Measurements from ENCODE around the gene CDCA3.

CDCA3 gene

GRCh38 chr12:6820166-6820565, 30.9 kb downstream of the CDCA3 start:
- TF ChIP-seq POLR2AphosphoS5 (IDR thresholded peaks at IDR 0.05; ENCODE audit: low read depth, low read length) (no peak), POLR2A (IDR thresholded peaks at IDR 0.05; ENCODE audit: low read depth, low read length) (no peak), TAF1 (IDR thresholded peaks at IDR 0.05; ENCODE audit: borderline replicate concordance, low read depth, low read length) (no peak)
- DNase-seq (ENCODE audit: insufficient read length) (no peak), FAIRE-seq (no peak)

GRCh38 chr12:6819106-6820030, 31.7 kb downstream of the CDCA3 start:
- no peak for DNase-seq (ENCODE audit: insufficient read length)
- no peak for FAIRE-seq
- TF ChIP-seq POLR2AphosphoS5 (IDR thresholded peaks at IDR 0.05; ENCODE audit: low read depth, low read length) (no peak), POLR2A (IDR thresholded peaks at IDR 0.05; ENCODE audit: low read depth, low read length) (no peak), TAF1 (IDR thresholded peaks at IDR 0.05; ENCODE audit: borderline replicate concordance, low read depth, low read length) (no peak)

GRCh38 chr12:6818645-6819044, 32.4 kb downstream of the CDCA3 start:
- no peak for DNase-seq (ENCODE audit: insufficient read length)
- FAIRE-seq = no peak
- TF ChIP-seq POLR2AphosphoS5 (IDR thresholded peaks at IDR 0.05; ENCODE audit: low read depth, low read length) = no peak
- no peak for TF ChIP-seq TAF1 (IDR thresholded peaks at IDR 0.05; ENCODE audit: borderline replicate concordance, low read depth, low read length)
- no peak for TF ChIP-seq POLR2A (IDR thresholded peaks at IDR 0.05; ENCODE audit: low read depth, low read length)

DNA sequence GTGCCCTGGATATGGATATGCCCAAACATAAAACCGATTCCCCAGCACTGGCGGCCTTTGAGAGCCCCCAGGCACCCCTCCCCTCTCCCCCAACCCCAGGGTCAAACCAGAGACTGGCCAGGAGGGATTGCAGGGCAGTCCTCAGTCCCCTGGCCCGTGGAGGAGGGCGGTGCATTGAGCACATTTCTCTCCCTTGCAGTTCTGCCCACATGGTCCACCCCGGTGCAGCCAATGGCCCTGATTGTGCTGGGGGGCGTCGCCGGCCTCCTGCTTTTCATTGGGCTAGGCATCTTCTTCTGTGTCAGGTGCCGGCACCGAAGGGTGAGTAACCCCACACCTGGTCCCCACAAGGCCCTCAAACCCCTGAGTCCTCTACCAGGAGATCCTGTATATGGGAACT, 32.9 kb downstream of the CDCA3 start:
- DNase-seq (ENCODE audit: insufficient read length) (no peak), FAIRE-seq (no peak)
- TF ChIP-seq TAF1 (IDR thresholded peaks at IDR 0.05; ENCODE audit: borderline replicate concordance, low read depth, low read length) (no peak), POLR2A (IDR thresholded peaks at IDR 0.05; ENCODE audit: low read depth, low read length) (no peak), POLR2AphosphoS5 (IDR thresholded peaks at IDR 0.05; ENCODE audit: low read depth, low read length) (no peak)

- no peak for DNase-seq (ENCODE audit: insufficient read length)
- FAIRE-seq = no peak
- TF ChIP-seq TAF1 (IDR thresholded peaks at IDR 0.05; ENCODE audit: borderline replicate concordance, low read depth, low read length) (no peak), POLR2A (IDR thresholded peaks at IDR 0.05; ENCODE audit: low read depth, low read length) (no peak), POLR2AphosphoS5 (IDR thresholded peaks at IDR 0.05; ENCODE audit: low read depth, low read length) (no peak)
These were observed 33.4 kb downstream of the CDCA3 start for GRCh38 chr12:6817662-6818157.

DNA sequence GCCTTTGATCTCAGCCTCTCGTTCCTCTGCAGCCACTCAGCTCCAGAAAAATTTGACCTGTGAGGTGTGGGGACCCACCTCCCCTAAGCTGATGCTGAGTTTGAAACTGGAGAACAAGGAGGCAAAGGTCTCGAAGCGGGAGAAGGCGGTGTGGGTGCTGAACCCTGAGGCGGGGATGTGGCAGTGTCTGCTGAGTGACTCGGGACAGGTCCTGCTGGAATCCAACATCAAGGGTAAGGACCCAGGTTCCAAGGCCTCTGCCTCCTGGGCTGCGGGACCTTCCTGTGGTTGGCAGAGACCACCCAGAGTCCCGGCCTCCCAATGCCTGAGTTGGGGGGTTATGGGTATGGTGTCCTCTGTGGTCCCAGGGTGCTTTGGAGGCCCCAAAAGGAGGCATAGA, 34.0 kb downstream of the CDCA3 start:
- TF ChIP-seq POLR2A (IDR thresholded peaks at IDR 0.05; ENCODE audit: low read depth, low read length) = no peak
- no peak for TF ChIP-seq TAF1 (IDR thresholded peaks at IDR 0.05; ENCODE audit: borderline replicate concordance, low read depth, low read length)
- no peak for TF ChIP-seq POLR2AphosphoS5 (IDR thresholded peaks at IDR 0.05; ENCODE audit: low read depth, low read length)
- no peak for DNase-seq (ENCODE audit: insufficient read length)
- FAIRE-seq = no peak

DNA sequence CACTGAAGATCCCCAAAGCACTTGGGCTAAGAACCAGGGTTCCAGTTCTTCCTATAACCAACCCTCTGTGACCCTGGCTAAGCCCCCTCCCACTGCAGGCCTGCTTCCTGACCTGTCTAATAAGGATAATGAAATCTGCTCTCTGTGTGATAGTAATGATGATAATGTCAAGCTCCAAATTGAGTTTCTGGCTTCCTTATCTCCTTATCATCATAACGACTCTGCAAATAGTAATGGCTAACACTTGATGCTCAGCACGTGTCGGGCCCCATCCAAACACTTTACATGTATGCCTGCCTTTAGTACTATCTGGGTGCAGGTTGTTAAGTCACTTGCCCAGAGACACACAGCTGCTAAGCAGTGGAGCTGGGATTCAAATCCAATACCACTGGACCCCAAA, 34.5 kb downstream of the CDCA3 start:
- FAIRE-seq = no peak
- no peak for DNase-seq (ENCODE audit: insufficient read length)
- TF ChIP-seq TAF1 (IDR thresholded peaks at IDR 0.05; ENCODE audit: borderline replicate concordance, low read depth, low read length) (no peak), POLR2AphosphoS5 (IDR thresholded peaks at IDR 0.05; ENCODE audit: low read depth, low read length) (no peak), POLR2A (IDR thresholded peaks at IDR 0.05; ENCODE audit: low read depth, low read length) (no peak)

DNA sequence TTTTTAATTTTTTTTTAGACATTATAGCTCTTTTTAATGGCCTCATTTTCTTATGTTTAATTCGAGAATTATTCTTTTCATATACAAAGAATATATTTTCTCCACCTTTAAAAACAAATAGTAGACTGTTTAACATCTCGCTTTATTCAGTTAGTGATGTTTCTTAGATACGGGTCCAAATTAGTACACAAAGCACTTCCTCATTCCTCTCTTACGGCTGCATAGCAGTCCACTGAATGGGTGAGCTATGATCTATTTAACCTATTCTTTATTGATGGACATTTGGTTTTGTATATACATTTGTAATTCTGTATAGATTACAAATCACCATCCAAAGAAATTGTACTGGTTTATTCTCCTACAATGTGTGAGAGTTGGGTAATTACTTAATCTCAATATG, 37.7 kb downstream of the CDCA3 start:
- no peak for TF ChIP-seq POLR2AphosphoS5 (IDR thresholded peaks at IDR 0.05; ENCODE audit: low read depth, low read length)
- TF ChIP-seq POLR2A (IDR thresholded peaks at IDR 0.05; ENCODE audit: low read depth, low read length) = no peak
- TF ChIP-seq TAF1 (IDR thresholded peaks at IDR 0.05; ENCODE audit: borderline replicate concordance, low read depth, low read length) = no peak
- FAIRE-seq = no peak
- no peak for DNase-seq (ENCODE audit: insufficient read length)

DNA sequence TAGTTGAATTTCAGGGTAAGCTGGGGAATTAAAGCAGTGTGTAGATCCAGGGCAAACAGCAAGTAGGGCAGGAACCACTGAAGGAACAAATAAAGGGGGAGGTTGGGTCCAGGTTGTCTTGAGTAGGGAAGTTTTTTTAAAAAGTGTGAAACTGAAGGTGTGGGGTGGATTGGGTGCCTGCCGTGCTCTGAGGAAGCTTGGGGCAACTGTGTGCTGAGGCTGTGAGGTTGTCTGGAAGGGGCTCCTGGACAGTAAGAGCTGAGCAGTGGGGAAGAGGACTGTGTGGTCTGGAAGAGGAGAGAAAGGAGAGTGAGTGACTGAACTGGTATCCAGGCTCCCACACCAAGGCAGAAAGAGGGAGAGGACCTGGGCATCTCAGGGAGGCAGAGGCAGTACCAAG, 40.3 kb downstream of the CDCA3 start:
- DNase-seq (ENCODE audit: insufficient read length) (no peak), FAIRE-seq (no peak)
- no peak for TF ChIP-seq POLR2A (IDR thresholded peaks at IDR 0.05; ENCODE audit: low read depth, low read length)
- TF ChIP-seq TAF1 (IDR thresholded peaks at IDR 0.05; ENCODE audit: borderline replicate concordance, low read depth, low read length) = no peak
- TF ChIP-seq POLR2AphosphoS5 (IDR thresholded peaks at IDR 0.05; ENCODE audit: low read depth, low read length) = no peak

DNA sequence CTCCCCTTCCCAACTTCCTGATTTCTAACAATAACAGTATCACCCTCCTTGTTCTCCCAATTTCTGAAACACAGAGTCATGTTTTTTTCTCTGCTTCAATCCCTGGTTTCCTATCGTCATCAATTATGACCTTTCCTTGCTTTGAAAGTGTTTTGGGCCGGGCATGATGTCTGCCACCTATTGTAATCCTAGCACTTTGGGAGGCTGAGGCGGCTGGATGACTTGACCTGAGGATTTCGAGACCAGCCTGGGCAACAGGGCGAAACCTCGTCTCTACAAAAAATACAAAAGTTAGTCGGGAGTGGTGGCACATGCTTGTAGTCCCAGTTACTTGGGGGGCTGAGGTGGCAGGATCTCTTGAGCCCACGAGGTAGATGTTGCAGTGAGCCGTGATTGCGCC, 42.0 kb downstream of the CDCA3 start:
- FAIRE-seq = no peak

GRCh38 chr12:6807170-6807569, 43.9 kb downstream of the CDCA3 start:
- no peak for TF ChIP-seq TAF1 (IDR thresholded peaks at IDR 0.05; ENCODE audit: borderline replicate concordance, low read depth, low read length)
- no peak for TF ChIP-seq POLR2AphosphoS5 (IDR thresholded peaks at IDR 0.05; ENCODE audit: low read depth, low read length)
- TF ChIP-seq POLR2A (IDR thresholded peaks at IDR 0.05; ENCODE audit: low read depth, low read length) = no peak
- no peak for FAIRE-seq
- no peak for DNase-seq (ENCODE audit: insufficient read length)

More for the DNA sequence above, 42.0 kb downstream of the CDCA3 start:
- DNase-seq (ENCODE audit: insufficient read length) = no peak
- TF ChIP-seq TAF1 (IDR thresholded peaks at IDR 0.05; ENCODE audit: borderline replicate concordance, low read depth, low read length) (no peak), POLR2AphosphoS5 (IDR thresholded peaks at IDR 0.05; ENCODE audit: low read depth, low read length) (no peak), POLR2A (IDR thresholded peaks at IDR 0.05; ENCODE audit: low read depth, low read length) (no peak)

DNA sequence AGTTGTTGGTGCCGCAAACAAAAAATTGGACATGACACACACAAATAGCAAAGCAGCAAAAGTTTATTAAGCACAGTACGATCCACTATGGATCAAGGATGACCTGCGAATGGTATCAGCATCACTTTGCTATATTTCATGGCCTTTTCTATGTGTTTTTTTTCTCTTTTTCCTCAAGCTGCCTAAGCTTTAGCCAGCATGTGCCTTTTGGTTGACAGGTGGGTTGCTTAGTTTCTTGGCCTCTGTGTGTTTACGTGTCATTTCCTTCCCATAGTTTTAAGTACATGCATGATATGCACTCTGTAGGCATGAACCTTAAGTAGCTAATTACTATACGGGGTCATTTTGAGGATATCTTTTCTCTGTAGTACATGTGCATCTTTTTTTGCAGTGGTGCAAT, 51.9 kb downstream of the CDCA3 start:
- DNase-seq (ENCODE audit: insufficient read length) = no peak
- FAIRE-seq = no peak
- TF ChIP-seq TAF1 (IDR thresholded peaks at IDR 0.05; ENCODE audit: borderline replicate concordance, low read depth, low read length) (no peak), POLR2AphosphoS5 (IDR thresholded peaks at IDR 0.05; ENCODE audit: low read depth, low read length) (no peak), POLR2A (IDR thresholded peaks at IDR 0.05; ENCODE audit: low read depth, low read length) (no peak)

Data from GM12892 (cell line).